ENCODE data around the gene CHMP1A.
"Not testable (repeated sequence)": the region's sequence is repeated elsewhere in the genome, so short reads cannot be mapped to it uniquely, and the experiment has no call there.

The CHMP1A gene

DNA sequence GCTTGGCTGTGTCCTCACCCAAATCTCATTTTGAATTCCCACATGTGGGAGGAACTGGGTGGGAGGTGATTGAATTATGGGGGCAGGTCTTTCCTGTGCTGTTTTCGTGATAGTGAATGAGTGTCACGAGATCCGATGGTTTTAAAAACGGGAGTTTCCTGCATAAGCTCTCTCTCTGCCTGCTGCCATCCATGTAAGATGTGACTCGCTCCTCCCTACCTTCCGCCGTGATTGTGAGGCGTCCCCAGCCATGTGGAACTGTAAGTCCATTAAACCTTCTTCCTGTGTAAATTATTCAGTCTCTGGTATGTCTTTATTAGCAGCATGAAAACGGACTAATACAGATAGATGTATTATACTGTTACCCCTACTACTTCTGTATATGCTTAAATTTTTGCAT lies 3.7 kb upstream of the CHMP1A start:
- no peak for DNase-seq (ENCODE audit: low read depth in 2 of 2, low spot score in 1 of 2)

- DNase-seq (ENCODE audit: low read depth in 2 of 2, low spot score in 1 of 2) = no peak
These were observed 2.6 kb upstream of the CHMP1A start for GRCh38 chr16:89660146-89660545.

- DNase-seq (ENCODE audit: low read depth in 2 of 2, low spot score in 1 of 2) = no peak
These were observed 842 bp upstream of the CHMP1A start for GRCh38 chr16:89658221-89658879.

DNA sequence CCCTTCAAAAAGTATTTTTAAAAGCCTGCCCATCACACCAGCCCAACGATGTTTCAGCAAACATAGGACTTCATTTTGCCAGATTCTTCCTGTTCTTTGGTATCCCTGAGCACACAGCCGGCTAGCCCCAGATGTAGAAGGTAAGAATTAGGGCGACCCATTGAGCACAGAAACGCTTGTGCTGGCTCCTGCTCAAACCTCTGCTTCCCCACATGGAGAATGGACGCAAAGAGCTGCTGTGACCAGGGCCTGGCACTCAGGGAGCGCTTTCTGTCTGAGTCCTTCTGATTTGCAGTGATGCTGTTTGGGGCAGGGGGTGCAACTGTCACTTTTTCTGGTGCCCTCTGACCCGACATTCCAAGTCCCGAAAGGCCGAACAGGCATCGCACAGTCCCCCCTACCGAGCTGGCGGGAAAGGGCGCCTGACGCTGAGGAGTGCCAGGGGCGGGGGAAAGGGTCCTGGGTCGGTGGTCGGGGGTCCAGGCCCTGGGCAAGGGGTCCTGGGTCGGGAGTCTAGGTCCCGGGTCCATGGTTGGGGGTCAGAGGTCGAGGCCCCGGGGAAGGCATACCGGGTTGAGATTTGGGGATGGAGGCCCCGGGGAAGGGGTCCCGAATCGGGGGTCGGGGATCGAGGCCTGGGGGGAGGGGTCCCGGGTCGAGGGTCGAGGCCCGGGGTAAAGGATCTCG lies 930 bp downstream of the CHMP1A start:
- no peak for DNase-seq (ENCODE audit: low read depth in 2 of 2, low spot score in 1 of 2)

DNA sequence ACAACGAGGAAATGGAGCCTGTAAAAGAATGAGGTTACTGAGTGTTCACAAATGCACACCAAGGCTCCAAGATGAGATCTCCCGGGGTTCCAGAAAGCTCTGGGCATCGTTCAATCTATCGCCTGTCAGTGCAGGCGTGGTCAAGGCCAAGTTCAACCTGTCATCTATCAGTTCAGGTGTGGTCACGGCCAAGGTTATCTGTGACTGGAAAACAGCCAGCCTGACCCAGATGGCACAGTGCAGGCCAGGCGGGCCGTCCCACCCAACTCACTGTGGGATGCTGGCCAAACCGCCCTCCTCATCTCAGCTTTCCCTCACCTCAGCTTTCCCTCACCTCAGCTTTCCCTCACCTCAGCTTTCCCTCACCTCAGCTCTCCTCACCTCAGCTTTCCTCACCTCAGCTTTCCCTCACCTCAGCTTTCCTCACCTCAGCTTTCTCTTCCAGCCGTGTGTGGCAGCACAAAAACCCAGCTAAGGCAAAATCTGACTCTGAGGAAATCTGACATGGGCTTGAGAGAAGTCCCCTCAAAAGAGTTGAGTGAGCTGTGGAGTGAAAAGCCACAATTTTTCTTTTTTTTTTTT lies 2.4 kb downstream of the CHMP1A start:
- no peak for DNase-seq (ENCODE audit: low read depth in 2 of 2, low spot score in 1 of 2)

DNA sequence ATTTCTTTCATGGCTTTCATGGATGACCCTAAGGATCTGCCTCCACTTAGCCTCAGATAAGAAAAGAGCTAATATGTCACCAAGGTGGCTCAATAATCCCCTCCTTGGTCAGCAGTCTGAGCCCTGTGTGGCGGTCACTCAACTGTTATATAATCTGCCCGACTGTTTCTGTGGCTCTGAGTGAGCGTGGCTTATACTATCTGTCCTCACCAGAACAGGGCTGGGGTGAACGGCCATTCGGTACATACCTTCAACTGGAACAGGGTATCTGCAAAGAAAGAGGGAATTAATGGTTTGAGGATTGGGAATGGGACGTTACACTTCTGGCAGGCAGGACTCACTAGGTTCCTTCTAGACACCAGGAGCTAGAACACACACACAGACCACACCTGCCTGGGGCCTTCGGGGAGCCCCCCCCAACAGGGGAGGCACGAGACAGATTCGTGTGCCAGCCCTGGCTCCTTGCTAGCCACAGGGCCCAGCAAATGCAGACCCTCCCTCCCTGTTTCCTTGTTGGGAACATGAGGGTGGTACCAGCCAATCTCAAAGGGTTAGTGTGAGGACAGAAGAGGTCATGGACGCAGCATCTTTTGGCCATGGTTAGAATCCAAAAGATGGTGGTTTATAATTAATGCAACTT lies 3.7 kb downstream of the CHMP1A start:
- DNase-seq (ENCODE audit: low read depth in 2 of 2, low spot score in 1 of 2) = no peak

GRCh38 chr16:89651584-89651983 lies 5.9 kb downstream of the CHMP1A start:
- no peak for DNase-seq (ENCODE audit: low read depth in 2 of 2, low spot score in 1 of 2)

GRCh38 chr16:89646906-89647305 lies 10.6 kb downstream of the CHMP1A start:
- no peak for DNase-seq (ENCODE audit: low read depth in 2 of 2, low spot score in 1 of 2)

GRCh38 chr16:89646270-89646669 lies 11.2 kb downstream of the CHMP1A start:
- DNase-seq (ENCODE audit: low read depth in 2 of 2, low spot score in 1 of 2) = no peak

GRCh38 chr16:89645122-89645521 lies 12.4 kb downstream of the CHMP1A start:
- DNase-seq (ENCODE audit: low read depth in 2 of 2, low spot score in 1 of 2) = no peak

DNA sequence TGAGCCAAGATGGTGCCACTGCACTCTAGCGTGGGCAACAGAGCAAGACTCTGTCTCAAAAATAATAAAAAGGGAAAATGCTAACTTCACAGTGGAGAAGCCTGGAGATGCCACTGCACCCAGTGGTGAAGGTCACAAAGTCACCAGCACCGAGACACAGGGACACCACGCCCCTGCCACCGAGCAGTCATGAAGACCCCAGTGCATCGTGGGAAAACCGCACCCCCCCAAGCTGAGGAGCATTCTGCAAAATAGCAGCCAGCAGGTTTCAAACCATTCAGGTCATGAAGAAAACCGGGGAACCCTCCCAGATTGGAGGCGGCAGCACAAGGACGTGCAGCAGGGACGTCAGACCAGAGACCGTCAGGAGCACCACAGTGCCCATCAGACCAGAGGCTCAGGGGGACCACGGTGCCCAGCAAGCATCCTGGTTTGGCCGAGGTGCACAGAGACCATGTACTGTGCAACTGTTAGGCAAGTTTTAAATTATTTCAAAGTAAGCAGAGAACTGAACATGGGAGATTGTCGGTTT lies 13.7 kb downstream of the CHMP1A start:
- DNase-seq (ENCODE audit: low read depth in 2 of 2, low spot score in 1 of 2) = no peak

DNA sequence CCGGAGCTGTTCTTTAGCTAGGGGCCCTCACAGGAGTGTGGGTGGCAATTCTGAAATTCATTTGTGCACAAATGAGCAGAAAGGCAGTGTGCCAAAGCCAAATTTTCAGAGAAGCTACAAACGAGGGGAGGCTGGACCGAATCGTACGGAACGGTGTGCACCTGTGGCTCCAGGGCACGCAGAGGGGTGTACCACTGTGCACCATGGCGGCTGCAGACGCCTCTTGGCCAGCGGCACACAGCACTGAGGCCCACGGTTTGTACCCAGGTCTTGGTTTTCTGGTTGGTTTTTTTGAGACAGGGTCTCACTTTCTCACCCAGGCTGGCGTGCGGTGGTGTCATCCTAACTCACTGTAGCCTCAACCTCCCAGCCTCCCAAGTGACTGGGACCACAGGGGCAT lies 14.9 kb downstream of the CHMP1A start:
- no peak for DNase-seq (ENCODE audit: low read depth in 2 of 2, low spot score in 1 of 2)

- no peak for DNase-seq (ENCODE audit: low read depth in 2 of 2, low spot score in 1 of 2)
These were observed 15.9 kb downstream of the CHMP1A start for GRCh38 chr16:89641458-89642119.

- DNase-seq (ENCODE audit: low read depth in 2 of 2, low spot score in 1 of 2) = no peak
These were observed 18.1 kb downstream of the CHMP1A start for GRCh38 chr16:89639385-89639784.

DNA sequence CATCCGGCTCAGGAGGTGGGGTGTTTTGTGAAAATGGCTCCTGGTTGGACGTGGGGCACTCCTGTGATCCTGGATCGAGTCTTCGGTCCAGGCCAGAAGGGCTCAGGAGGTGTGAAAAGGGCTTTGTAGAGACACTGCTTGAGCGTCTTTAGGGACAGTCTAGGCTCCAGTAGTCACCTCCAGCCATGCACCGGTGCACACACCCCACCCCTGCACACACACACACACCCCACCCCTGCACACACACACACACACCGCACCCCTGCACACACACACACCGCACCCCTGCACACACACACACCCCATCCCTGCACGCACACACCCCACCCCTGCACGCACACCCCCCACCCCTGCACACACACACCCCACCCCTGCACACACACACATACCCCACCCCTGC lies 19.1 kb downstream of the CHMP1A start:
- no peak for DNase-seq (ENCODE audit: low read depth in 2 of 2, low spot score in 1 of 2)

GRCh38 chr16:89637379-89637778 lies 20.1 kb downstream of the CHMP1A start:
- DNase-seq (ENCODE audit: low read depth in 2 of 2, low spot score in 1 of 2) = no peak

GRCh38 chr16:89636663-89637062 lies 20.8 kb downstream of the CHMP1A start:
- no peak for DNase-seq (ENCODE audit: low read depth in 2 of 2, low spot score in 1 of 2)

DNA sequence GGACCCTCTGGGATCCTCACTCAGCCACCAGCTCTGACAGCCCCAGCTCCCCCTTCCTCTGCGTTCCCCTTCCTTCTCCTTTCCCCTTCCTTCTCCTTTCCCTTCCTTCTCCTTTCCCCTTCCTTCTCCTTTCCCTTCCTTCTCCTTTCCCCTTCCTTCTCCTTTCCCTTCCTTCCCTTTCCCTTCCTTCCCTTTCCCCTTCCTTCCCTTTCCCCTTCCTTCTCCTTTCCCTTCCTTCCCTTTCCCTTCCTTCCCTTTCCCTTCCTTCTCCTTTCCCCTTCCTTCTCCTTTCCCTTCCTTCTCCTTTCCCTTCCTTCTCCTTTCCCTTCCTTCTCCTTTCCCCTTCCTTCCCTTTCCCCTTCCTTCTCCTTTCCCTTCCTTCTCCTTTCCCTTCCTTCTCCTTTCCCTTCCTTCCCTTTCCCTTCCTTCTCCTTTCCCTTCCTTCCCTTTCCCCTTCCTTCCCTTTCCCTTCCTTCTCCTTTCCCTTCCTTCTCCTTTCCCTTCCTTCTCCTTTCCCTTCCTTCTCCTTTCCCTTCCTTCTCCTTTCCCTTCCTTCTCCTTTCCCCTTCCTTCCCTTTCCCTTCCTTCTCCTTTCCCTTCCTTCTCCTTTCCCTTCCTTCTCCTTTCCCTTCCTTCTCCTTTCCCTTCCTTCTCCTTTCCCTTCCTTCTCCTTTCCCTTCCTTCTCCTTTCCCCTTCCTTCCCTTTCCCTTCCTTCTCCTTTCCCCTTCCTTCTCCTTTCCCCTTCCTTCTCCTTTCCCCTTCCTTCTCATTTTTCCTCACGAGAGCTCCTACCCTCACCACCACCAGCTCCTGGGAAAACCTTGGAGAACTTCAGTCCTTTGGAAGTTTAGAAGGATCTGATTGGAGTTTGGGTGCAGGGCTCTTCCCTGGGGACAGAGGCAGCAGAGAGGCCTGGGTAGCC lies 22.8 kb downstream of the CHMP1A start:
- DNase-seq (ENCODE audit: low read depth in 2 of 2, low spot score in 1 of 2) = not testable (repeated sequence)

DNA sequence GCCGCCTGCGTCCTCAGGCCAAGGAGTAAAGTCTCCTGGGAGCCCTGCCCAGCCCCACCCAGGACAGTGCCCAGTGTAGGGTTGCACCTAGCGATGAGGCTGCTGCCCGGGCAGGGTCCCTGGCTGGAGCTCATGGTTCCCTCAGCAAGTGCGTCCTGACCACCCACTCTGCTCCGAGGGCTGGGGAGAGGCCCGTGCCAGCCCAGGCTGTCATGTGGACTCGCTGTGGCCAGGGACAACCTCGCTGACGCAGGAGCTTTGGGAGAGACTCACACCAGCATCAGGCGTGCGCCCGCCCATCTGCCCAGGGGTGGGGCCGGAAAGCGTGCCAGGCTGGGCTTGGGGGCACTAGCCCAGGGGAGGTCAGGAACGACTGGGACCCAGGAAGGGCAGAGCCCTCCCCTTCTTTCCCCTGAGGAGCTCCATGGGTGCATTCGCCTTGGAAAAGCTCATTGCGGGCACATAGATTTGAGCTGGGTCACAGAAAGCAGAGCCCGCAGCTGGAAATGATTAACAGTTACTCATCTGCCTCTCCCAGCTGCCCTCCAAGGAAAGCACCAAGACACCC lies 24.4 kb downstream of the CHMP1A start:
- DNase-seq (ENCODE audit: low read depth in 2 of 2, low spot score in 1 of 2) = no peak

All from stimulated activated CD8-positive, alpha-beta memory T cell treated with anti-CD3 and anti-CD28 coated beads, Interleukin-4, amount 100 ng/mL, for 1 hour (primary cell).